GM18526 (cell line): ENCODE measurements around the gene ALOX5.

Experiments used
- POLR2A ChIP-seq: IDR thresholded peaks from 3 replicates; pipeline ENCODE4 v1.6.1; 2011; ENCODE audit not compliant: insufficient read length; ENCODE audit errors: extremely low read depth

Gene ALOX5

DNA sequence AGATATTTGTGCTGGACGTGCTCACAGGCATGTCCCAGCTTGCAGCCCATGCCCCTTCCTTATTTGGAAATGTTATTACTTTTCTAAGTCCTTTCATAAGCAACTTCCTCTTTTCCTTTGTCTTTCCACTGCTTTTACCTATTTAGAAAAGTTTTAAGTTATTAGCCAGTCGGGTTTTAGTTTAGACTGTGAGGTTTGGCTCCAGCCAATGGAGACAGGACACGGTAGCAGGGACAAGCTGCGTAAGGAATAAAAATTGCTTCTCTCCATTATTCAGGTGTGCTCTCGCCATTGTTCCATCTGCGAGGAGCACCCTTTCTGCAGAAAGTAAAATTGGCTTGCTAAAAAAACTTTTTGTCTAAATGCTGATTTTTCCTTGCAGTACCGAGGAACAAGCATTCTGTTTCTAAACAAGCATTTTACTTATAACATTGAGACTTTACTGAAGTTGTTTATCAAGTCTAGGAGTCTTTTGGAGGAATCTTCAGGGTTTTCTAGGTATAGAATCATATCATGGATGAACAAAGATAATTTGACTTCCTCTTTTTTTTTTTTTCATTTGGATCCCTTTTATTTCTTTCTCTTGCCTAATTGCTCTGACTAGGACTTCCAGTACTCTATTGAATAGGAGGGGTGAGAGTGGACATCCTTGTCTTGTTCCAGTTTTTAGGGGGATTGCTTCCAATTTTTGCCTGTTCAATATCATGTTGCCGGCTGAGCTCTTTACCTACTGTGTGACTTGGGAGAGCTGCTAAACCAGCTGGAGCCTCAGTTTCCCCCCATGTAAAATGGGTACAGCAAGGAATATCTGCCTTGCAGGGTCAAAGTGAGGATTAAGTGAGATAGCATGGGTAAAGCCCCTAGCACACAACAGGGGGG is 63.8 kb downstream of the ALOX5 start:
- no peak for TF ChIP-seq POLR2A

GRCh38 chr10:45438466-45439090 is 64.6 kb downstream of the ALOX5 start:
- no peak for TF ChIP-seq POLR2A

DNA sequence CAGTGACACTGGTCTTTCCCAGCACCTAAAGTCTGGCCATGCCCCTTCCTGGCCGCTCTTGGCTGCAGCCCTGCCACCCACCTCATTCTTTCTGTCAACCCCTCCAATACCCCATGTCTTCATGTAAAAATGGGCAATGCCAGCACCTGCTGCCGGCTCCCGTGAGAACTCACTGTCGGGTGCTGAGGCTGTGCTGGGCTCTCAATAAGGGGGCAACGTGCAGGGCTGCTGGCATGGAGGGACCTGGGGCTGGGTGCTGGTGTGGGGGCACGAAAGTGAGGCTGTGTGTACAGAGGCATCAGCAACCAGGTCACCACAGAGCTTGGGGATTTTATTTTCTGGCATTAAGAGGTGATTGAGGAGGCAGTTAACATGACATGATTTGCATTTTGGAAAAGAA is 65.3 kb downstream of the ALOX5 start:
- TF ChIP-seq POLR2A, result no peak

- TF ChIP-seq POLR2A, result no peak
These were observed 65.9 kb downstream of the ALOX5 start for GRCh38 chr10:45439873-45440272.

GRCh38 chr10:45440511-45441062 is 66.6 kb downstream of the ALOX5 start:
- no peak for TF ChIP-seq POLR2A

- no peak for TF ChIP-seq POLR2A
These were observed 67.5 kb downstream of the ALOX5 start for GRCh38 chr10:45441239-45442190.

DNA sequence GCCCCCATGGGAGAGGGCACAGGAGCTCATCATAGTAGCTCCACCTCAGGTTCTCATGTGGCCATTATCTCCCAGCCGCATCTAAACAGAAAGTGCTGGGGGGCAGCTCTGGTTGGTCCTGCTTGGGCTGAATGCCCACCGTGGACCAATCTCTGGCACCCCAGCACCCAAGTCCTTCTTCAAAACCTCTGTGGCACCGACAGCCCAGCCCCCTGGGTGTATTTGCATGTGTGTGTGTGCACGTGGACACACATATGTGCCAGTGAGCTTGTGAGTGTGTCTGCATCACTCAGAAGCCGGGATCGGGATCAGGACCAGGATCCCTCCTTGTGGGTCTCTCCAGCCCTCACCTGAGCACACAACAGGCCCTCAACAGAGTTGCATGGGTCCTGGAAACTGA is 68.2 kb downstream of the ALOX5 start:
- no peak for TF ChIP-seq POLR2A

GRCh38 chr10:45442662-45443061 is 68.6 kb downstream of the ALOX5 start:
- TF ChIP-seq POLR2A, result no peak

GRCh38 chr10:45443101-45444009 is 69.3 kb downstream of the ALOX5 start:
- no peak for TF ChIP-seq POLR2A

DNA sequence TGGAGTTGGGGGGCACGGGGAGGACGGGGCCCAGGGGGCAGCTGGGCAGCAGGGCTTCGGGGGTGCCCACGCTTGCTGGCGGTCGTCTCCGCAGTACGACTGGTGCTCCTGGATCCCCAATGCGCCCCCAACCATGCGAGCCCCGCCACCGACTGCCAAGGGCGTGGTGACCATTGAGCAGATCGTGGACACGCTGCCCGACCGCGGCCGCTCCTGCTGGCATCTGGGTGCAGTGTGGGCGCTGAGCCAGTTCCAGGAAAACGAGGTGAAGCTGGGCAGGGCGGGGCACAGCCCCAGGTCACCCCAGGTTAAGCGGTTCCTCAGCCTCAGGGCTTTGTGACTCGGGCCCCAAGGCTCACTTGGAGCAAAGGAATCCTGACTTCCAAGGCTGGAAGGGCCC is 70.0 kb downstream of the ALOX5 start:
- TF ChIP-seq POLR2A, result no peak

DNA sequence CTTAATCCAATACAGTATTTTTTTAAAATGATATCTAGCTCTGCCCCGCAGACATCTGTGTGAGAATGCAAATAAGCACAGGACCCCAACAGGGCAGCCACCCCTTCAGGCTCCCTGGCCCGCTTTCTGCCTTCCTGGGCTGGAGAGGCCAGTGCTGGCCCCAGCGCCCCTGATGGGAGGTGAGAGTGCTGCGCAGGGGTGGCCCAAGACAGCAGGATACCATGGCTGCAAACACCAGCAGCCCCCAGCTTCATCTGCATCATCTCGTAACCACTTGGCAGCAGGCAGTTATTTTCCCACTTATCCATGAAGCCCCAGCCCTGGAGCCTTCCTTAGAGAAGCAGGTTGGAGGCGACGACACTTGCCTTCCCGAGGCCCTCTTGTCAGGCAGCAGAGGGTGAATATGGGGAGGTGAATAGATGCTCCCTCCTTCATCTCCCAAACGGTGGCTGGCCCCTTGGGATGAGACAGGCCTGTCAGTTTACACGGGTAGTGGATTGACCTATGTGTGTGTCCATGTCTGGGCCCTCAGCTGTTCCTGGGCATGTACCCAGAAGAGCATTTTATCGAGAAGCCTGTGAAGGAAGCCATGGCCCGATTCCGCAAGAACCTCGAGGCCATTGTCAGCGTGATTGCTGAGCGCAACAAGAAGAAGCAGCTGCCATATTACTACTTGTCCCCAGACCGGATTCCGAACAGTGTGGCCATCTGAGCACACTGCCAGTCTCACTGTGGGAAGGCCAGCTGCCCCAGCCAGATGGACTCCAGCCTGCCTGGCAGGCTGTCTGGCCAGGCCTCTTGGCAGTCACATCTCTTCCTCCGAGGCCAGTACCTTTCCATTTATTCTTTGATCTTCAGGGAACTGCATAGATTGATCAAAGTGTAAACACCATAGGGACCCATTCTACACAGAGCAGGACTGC is 71.2 kb downstream of the ALOX5 start:
- TF ChIP-seq POLR2A, result no peak

DNA sequence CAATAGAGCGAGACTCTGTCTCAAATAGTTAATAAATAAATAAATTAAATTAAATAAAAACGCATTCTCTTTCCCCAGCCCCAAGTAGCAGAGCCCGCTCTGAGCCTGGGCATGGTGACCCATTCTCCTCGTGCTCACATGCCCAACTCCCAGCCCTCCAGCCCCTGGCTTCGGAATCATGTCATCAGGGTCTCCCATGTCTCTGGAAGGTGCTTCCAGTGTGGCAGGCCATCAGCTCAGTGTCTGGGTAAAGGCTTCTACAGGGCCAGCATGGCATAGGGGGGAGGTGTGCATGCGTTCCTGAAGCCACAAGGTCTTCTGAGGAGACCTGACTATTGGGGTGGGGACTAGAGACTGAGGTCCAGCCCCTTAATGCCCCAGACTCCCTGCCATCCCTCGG is 72.8 kb downstream of the ALOX5 start:
- TF ChIP-seq POLR2A, result no peak

GRCh38 chr10:45447416-45447815 is 73.4 kb downstream of the ALOX5 start:
- TF ChIP-seq POLR2A, result no peak
